Upper lobe of right lung (tissue), 1 donor: ENCODE data around the gene MLYCD. TPM values are rescaled to one million over a fixed set of nuclear protein-coding genes. Genes with fewer than 3 reads are reported as not detected.

Experiments
- ATAC-seq: fragments of 200-7000 bp; cut with Tn5 transposase; one replicate; pipeline ENCODE4 v1.9.1; 2020; ENCODE audit warnings: mild to moderate bottlenecking, moderate library complexity
- DNase-seq: peaks from one replicate; pipeline ENCODE4 v3.0.0-alpha.2; 2020
- H3K27ac ChIP-seq: fragments of 200-600 bp; one replicate; pipeline ENCODE4 v1.8.0; 2022
- H3K27me3 ChIP-seq: fragments of 200-600 bp; one replicate; pipeline ENCODE4 v1.8.0; 2022; ENCODE audit warnings: mild to moderate bottlenecking
- H3K36me3 ChIP-seq: fragments of 200-600 bp; one replicate; pipeline ENCODE4 v1.8.0; 2022
- H3K4me1 ChIP-seq: fragments of 200-600 bp; one replicate; pipeline ENCODE4 v1.8.0; 2022
- H3K4me3 ChIP-seq: fragments of 200-600 bp; one replicate; pipeline ENCODE4 v1.8.0; 2022; ENCODE audit warnings: mild to moderate bottlenecking
- H3K9me3 ChIP-seq: fragments of 200-600 bp; one replicate; pipeline ENCODE4 v1.8.0; 2022
- CTCF ChIP-seq: fragments of 200-600 bp; IDR thresholded peaks from one replicate; pipeline ENCODE4 v1.8.0; 2022; ENCODE audit warnings: antibody characterized with exemption
- intact Hi-C: fragments of 100-400 bp; cut with DNase I; formaldehyde crosslinking; loops from one replicate; pipeline ENCODE4 v1.11.0; 2022
- total RNA-seq: library from RNA; stranded (reverse); fragmentation: NEBNext Ultra II Directional; extraction: Animal tissue kit (Norgen Biotek cat#: 25700); gene quantifications from one replicate; pipeline ENCODE4 v1.2.1, GENCODE V29; 2021
- donor health status: DM: no; HTN: yes; CAD: no; lungs with severe emphysema.

MLYCD gene
- total RNA-seq, 1 donor from 2014 or later = 9.7 TPM

- H3K27ac ChIP-seq = no peak overlapping the region
- no peak overlapping the region for H3K4me3 ChIP-seq
- intact Hi-C loops = no loop called here
- no peak for DNase-seq
- H3K4me1 ChIP-seq = peaks cover 12% of the 10 kb centered on the region
- H3K9me3 ChIP-seq = no peaks in the 10 kb centered on the region
- H3K36me3 ChIP-seq = peaks cover 45% of the 10 kb centered on the region
- TF ChIP-seq CTCF = no peak
- no peaks in the 10 kb centered on the region for H3K27me3 ChIP-seq
- no peak for ATAC-seq
Observed at GRCh38 chr16:83958137-83958845, 59.4 kb downstream of the MLYCD start.

DNA sequence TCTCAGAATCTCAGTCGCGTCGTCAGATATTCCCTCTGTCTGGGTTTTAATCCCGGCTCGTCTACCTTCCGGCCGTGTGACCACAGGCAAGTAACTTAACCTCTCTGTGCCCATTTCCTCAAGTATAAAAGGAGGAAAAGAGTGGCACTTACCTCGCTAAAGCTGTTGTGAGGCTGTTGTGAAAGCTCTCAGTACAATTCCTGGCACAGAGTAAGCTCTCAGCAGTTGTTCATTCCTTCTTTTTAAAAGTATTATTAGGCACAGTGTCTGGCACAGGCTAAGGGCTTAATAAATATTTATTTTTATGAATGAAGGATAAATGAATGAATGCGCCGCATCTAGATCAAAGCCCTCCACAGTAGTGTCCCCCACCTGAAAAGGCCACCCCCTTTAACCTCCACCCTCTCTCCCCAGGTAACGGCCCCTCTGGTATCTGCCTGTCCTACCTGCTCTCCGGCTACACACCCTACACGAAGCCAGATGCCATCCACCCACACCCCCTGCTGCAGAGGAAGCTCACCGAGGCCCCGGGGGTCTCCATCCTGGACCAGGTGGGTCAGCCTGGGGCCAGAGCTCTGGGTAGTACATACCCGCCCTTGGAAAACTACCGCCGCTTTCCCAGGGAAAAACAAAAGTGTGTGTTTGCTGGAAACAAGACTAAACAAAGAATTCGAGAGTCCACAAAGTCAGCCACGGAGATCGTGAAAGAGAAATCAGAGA, 60.1 kb downstream of the MLYCD start:
- ATAC-seq = no peak
- no peak for DNase-seq
- Histone ChIP-seq H3K9me3 (no peaks in the 10 kb centered on the region), H3K36me3 (peaks cover 45% of the 10 kb centered on the region), H3K27me3 (no peaks in the 10 kb centered on the region), H3K4me3 (no peak overlapping the region), H3K4me1 (peaks cover 8% of the 10 kb centered on the region), H3K27ac (no peak overlapping the region)
- no peak for TF ChIP-seq CTCF
- intact Hi-C loops = no loop called here

- H3K36me3 ChIP-seq = peaks cover 45% of the 10 kb centered on the region
- no peak for DNase-seq
- no peaks in the 10 kb centered on the region for H3K9me3 ChIP-seq
- no peak for TF ChIP-seq CTCF
- no peak for ATAC-seq
- intact Hi-C loops = no loop called here
- H3K27me3 ChIP-seq = no peaks in the 10 kb centered on the region
- no peak overlapping the region for H3K4me3 ChIP-seq
- H3K4me1 ChIP-seq = no peaks in the 10 kb centered on the region
- H3K27ac ChIP-seq = no peak overlapping the region
Observed at GRCh38 chr16:83959656-83960434, 60.9 kb downstream of the MLYCD start.

DNA sequence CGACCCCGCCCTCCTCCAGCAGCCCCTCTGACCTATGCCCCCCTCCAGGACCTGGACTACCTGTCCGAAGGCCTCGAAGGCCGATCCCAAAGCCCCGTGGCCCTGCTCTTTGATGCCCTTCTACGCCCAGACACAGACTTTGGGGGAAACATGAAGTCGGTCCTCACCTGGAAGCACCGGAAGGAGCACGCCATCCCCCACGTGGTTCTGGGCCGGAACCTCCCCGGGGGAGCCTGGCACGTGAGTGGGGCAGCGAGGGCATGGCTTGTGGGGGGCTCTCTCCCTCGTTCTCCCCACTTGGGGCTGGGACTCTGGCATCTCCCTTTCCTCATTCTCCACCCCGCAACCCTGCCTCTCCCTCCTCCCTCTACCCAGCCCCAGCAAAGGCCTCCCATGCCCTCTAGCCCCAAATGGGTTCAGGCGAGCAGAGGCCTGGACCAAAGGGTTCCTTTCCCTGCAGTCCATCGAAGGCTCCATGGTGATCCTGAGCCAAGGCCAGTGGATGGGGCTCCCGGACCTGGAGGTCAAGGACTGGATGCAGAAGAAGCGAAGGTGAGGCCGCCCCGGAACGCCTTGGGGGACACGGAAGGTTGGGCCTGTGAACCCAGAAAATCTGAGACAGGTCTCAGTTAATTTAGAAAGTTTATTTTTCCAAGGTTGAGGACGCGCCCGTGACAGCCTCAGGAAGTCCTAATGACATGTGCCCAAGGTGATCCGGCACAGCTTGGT, 61.8 kb downstream of the MLYCD start:
- Histone ChIP-seq H3K4me3 (no peak overlapping the region), H3K36me3 (peaks cover 45% of the 10 kb centered on the region), H3K9me3 (no peaks in the 10 kb centered on the region), H3K27me3 (no peaks in the 10 kb centered on the region), H3K27ac (no peak overlapping the region), H3K4me1 (no peaks in the 10 kb centered on the region)
- no peak for TF ChIP-seq CTCF
- ATAC-seq = no peak
- no peak for DNase-seq
- intact Hi-C loops = no loop called here

DNA sequence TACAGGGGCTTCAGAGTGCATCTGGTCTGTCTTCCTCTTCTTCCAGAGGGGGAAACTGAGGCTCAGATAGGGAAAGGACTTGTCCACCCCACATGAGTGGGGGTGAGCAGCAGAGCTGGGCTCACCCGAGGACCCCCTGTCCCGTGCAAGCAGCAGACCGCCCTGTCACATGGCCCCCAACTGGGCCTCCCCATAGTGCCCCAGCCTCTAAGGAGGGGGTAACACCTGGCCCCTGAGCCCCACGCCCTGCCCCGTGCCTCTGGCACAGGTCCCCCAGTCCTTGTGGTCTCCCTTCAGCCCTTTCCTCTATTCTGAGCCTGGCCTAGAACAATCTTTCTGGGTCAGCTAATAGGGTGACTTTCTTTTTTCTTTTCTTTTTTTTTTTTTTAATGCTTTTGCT, 62.7 kb downstream of the MLYCD start:
- Histone ChIP-seq H3K4me3 (no peak overlapping the region), H3K36me3 (peaks cover 45% of the 10 kb centered on the region), H3K4me1 (no peaks in the 10 kb centered on the region), H3K9me3 (no peaks in the 10 kb centered on the region), H3K27ac (no peak overlapping the region), H3K27me3 (no peaks in the 10 kb centered on the region)
- no peak for ATAC-seq
- intact Hi-C loops = no loop called here
- TF ChIP-seq CTCF = no peak
- DNase-seq = no peak
